GM19025 (cell line): ENCODE data around the gene CTDSP1.

Source experiments
- ATAC-seq: cut with Tn5 transposase; IDR thresholded peaks from one replicate; pipeline ENCODE4 v1.9.1; 2021; ENCODE audit warnings: mild to moderate bottlenecking, low read depth, moderate library complexity; ENCODE audit not compliant: unreplicated experiment

CTDSP1 gene

GRCh38 chr2:218447072-218447471, 47.4 kb downstream of the CTDSP1 start:
- no peak for ATAC-seq

GRCh38 chr2:218448934-218449333, 49.3 kb downstream of the CTDSP1 start:
- ATAC-seq = no peak

- no peak for ATAC-seq
Observed at GRCh38 chr2:218452079-218452478, 52.4 kb downstream of the CTDSP1 start.
